Transverse colon (tissue), 4 donors: ENCODE measurements around the gene PCDHA1. TPM values are rescaled to one million over a fixed set of nuclear protein-coding genes. Genes with fewer than 3 reads are reported as not detected.

Experiments used
- DNase-seq: peaks from one replicate; pipeline ENCODE4 v3.0.0-alpha.2; 2019
- H3K27ac ChIP-seq, 4 donors: fragments of 200-600 bp; sonication (generic); 2 replicates each; pipeline ENCODE4 v1.5.1; 2016 to 2018; ENCODE audit warnings: inconsistent platforms in 4 of 4
- H3K27me3 ChIP-seq: fragments of 200-600 bp; sonication (generic); 2 replicates; pipeline ENCODE4 v1.5.1; 2017; ENCODE audit warnings: inconsistent platforms
- H3K36me3 ChIP-seq, 4 donors: fragments of 200-600 bp; sonication (generic); 2 replicates each; pipeline ENCODE4 v1.5.1; 2017 to 2019; ENCODE audit warnings: inconsistent platforms in 4 of 4
- H3K4me1 ChIP-seq, 4 donors: fragments of 200-600 bp; sonication (generic); 2 replicates each; pipeline ENCODE4 v1.5.1; 2017 to 2020; ENCODE audit warnings: inconsistent platforms in 4 of 4
- H3K4me3 ChIP-seq, 4 donors: fragments of 200-600 bp; sonication (generic); 1 replicate in 1 of 4; 2 replicates in 3 of 4; pipeline versions ENCODE4 v1.5.1 to v1.6.1; 2017 to 2019; ENCODE audit warnings: inconsistent platforms in 4 of 4
- H3K9me3 ChIP-seq, 2 donors: fragments of 200-600 bp; sonication (generic); 2 replicates each; pipeline ENCODE4 v1.5.1; 2017 to 2019; ENCODE audit warnings: inconsistent platforms in 2 of 2
- EP300 ChIP-seq: sonication (generic); formaldehyde crosslinking; IDR thresholded peaks from one replicate; pipeline ENCODE4 v1.6.1; 2017; ENCODE audit warnings: antibody characterized with exemption, low read depth
- POLR2A ChIP-seq: fragments of 450-650 bp; IDR thresholded peaks from one replicate; pipeline ENCODE4 v1.6.1; 2016; ENCODE audit warnings: antibody characterized with exemption, mild to moderate bottlenecking, moderate library complexity
- POLR2AphosphoS5 ChIP-seq, 3 donors: sonication (generic); formaldehyde crosslinking; IDR thresholded peaks; one replicate each; pipeline ENCODE4 v1.6.1; 2016; ENCODE audit warnings: antibody characterized with exemption in 3 of 3
- WGBS, 2 donors: methylation state at CpG; one replicate each; pipeline ENCODE4 v1.1.5; 2018; ENCODE audit warnings: low coverage in 1 of 2; 5-methylcytosine and 5-hydroxymethylcytosine counted together
- in situ Hi-C, 4 donors: fragments of 200-750 bp; cut with MboI; loops; one replicate each; pipeline versions ENCODE4 v1.15.0 to v1.15.1; 2017; ENCODE audit warnings: low sequenced_read_pairs in 3 of 4, low pct_ligation_motif_present in 1 of 4, low pct_unique_long_range_greater_than_20kb in 1 of 4
- intact Hi-C: fragments of 100-400 bp; cut with DNase I; formaldehyde crosslinking; loops from one replicate; pipeline ENCODE4 v1.15.1; 2023; ENCODE audit warnings: low total_unique reads
- total RNA-seq, 4 donors: library from RNA; depleted of rRNA; stranded (reverse); fragments of >200 nt; gene quantifications; one replicate each; pipeline ENCODE4 v1.1.0, GENCODE V29; 2016
- TF ChIP-seq, protein P1 (sequence below), 5 experiments: fragments of 200-600 bp in 3 of 5; fragments of 450-650 bp in 2 of 5; sonication (generic) in 3 of 5; IDR thresholded peaks; 1 replicate in 2 of 5; 2 replicates in 3 of 5; pipeline ENCODE4 v1.5.1; 2016 to 2017; ENCODE audit warnings: antibody characterized with exemption in 5 of 5, inconsistent platforms in 3 of 5, mild to moderate bottlenecking in 2 of 5, moderate library complexity in 1 of 5

PCDHA1 gene
- total RNA-seq, 4 donors from 2014 or later, result 0.14 TPM; not detected in 3

DNA sequence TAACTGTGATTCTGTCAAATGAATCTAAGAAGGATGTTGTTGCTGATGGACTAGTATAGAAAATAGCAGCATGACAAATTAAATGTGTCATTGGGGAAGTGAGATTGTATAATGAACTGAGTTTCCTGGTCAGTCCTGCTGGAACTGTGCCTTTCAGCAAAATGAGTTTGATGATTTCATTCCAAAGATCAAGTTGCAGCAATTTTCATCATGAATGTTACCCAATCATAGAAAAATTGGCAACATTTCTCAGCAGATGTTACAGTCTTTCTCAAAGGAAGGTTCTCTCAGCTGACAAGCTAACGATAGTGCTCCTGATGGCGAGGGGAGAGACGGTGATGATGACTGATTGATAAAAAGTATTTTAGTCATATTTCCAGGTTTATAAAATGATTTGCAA, 191.1 kb downstream of the PCDHA1 start:
- TF ChIP-seq POLR2A (no peak), EP300 (no peak), POLR2AphosphoS5 (IDR thresholded peaks at IDR 0.05) (no peak)
- TF ChIP-seq, protein P1, sequence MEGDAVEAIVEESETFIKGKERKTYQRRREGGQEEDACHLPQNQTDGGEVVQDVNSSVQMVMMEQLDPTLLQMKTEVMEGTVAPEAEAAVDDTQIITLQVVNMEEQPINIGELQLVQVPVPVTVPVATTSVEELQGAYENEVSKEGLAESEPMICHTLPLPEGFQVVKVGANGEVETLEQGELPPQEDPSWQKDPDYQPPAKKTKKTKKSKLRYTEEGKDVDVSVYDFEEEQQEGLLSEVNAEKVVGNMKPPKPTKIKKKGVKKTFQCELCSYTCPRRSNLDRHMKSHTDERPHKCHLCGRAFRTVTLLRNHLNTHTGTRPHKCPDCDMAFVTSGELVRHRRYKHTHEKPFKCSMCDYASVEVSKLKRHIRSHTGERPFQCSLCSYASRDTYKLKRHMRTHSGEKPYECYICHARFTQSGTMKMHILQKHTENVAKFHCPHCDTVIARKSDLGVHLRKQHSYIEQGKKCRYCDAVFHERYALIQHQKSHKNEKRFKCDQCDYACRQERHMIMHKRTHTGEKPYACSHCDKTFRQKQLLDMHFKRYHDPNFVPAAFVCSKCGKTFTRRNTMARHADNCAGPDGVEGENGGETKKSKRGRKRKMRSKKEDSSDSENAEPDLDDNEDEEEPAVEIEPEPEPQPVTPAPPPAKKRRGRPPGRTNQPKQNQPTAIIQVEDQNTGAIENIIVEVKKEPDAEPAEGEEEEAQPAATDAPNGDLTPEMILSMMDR (IDR thresholded peaks at IDR 0.05), result no peak
- intact Hi-C loops, result no loop called here
- Histone ChIP-seq H3K27me3 (no peaks in the 10 kb centered on the region), H3K4me1 (no peaks in the 10 kb centered on the region), H3K9me3 (no peaks in the 10 kb centered on the region), H3K36me3 (no peaks in the 10 kb centered on the region), H3K4me3 (no peak overlapping the region), H3K27ac (no peak overlapping the region)
- no peak for DNase-seq
- WGBS, 2 donors, result 72 to 83% methylated on average over 3 of the region's 3 CpGs
- in situ Hi-C loops, result no loop called here

DNA sequence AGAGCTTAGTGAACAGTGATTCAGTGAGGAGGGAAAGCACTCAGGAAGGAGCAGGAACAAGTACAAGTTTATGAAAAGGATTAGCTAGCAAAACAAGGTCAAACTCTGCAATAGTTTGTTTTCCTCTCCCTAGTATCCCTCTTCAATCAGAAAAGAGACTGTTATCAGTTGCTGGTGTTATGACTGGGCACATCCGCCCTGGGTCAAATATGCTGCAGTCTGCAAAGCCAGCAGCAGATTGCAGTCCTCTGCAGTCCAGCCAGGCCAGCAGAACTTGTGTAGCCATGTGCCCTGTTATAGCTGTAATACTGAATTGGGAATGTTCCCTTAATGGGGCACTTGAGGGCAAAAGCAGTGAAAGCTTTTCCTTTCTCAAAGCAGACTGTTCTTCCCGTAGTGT, 192.3 kb downstream of the PCDHA1 start:
- Histone ChIP-seq H3K9me3 (no peaks in the 10 kb centered on the region), H3K27ac (no peak overlapping the region), H3K27me3 (no peaks in the 10 kb centered on the region), H3K36me3 (no peaks in the 10 kb centered on the region), H3K4me1 (no peaks in the 10 kb centered on the region), H3K4me3 (no peak overlapping the region)
- no peak for TF ChIP-seq POLR2A
- TF ChIP-seq, protein P1 (IDR thresholded peaks at IDR 0.05), result no peak
- TF ChIP-seq POLR2AphosphoS5 (IDR thresholded peaks at IDR 0.05), result no peak
- TF ChIP-seq EP300, result no peak
- in situ Hi-C loops (no loop called here), intact Hi-C loops (no loop called here)
- WGBS, 2 donors, result 40 to 47% methylated on average over 1 to 2 of the region's 2 CpGs
- DNase-seq, result no peak

DNA sequence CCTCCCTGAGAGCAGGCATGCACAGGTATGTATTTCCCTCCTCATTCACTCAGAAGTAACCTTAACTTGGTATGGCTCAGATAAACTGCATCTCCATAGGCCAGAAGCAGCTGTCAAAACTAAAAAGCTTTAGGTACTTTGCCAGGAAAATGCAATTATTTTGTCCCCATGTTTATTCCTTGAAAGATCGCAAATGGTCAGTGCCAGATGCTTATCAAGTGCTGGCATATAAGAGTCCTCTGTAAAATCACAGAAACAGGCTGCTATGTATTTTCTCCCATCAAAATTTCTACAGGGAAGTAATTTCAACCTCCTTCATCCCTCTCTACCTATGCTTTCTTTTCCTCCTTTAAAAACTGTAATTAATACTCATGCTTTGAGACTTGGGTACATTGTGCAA, 193.0 kb downstream of the PCDHA1 start:
- H3K27me3 ChIP-seq, result no peaks in the 10 kb centered on the region
- 83 to 100% methylated on average over 1 of the region's 1 CpG for WGBS, 2 donors
- H3K9me3 ChIP-seq, result no peaks in the 10 kb centered on the region
- TF ChIP-seq POLR2AphosphoS5 (IDR thresholded peaks at IDR 0.05) (no peak), POLR2A (no peak), EP300 (no peak)
- TF ChIP-seq, protein P1 (IDR thresholded peaks at IDR 0.05), result no peak
- intact Hi-C loops, result no loop called here
- H3K27ac ChIP-seq, result no peak overlapping the region
- DNase-seq, result no peak
- no peaks in the 10 kb centered on the region for H3K4me1 ChIP-seq
- H3K36me3 ChIP-seq, result no peaks in the 10 kb centered on the region
- H3K4me3 ChIP-seq, result no peak overlapping the region
- in situ Hi-C loops, result no loop called here

DNA sequence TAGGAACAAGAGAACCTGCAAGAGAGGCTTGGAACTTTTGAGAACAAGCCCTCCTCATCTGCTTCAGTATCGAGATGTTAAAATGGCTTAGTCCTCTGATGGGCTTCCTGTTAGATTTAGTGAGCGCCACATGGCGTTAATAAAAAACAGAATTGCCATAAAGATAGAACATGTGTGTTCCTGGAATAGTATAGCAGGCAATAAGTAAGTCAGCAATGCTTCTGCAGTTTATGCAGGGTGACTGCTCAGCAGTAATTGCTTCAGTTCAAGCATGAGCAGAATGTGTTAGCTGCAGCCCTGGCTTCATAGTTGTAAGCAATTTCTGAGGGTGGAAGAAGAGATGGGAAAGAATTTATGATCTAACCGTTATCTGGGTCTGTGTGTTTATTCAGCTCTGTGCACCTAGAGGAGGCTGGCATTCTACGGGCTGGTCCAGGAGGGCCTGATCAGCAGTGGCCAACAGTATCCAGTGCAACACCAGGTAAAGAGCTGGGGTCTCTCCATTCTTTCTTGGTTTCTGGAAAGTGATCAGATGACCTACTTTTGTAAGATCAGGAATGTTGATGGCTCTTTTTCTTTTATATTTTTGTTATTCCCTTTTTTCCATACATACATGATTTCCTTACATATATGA, 196.3 kb downstream of the PCDHA1 start:
- intact Hi-C loops (no loop called here), in situ Hi-C loops (no loop called here)
- Histone ChIP-seq H3K4me3 (no peak overlapping the region), H3K36me3 (no peaks in the 10 kb centered on the region), H3K4me1 (no peaks in the 10 kb centered on the region), H3K9me3 (no peaks in the 10 kb centered on the region), H3K27me3 (no peaks in the 10 kb centered on the region), H3K27ac (no peak overlapping the region)
- TF ChIP-seq POLR2A, result no peak
- TF ChIP-seq POLR2AphosphoS5 (IDR thresholded peaks at IDR 0.05), result no peak
- TF ChIP-seq, protein P1 (IDR thresholded peaks at IDR 0.05), result no peak
- no peak for TF ChIP-seq EP300
- no peak for DNase-seq
- 68 to 75% methylated on average over 3 to 5 of the region's 5 CpGs for WGBS, 2 donors
